Suprapubic skin (tissue), 4 donors: ENCODE data around the gene POLR3H. TPM values are rescaled to one million over a fixed set of nuclear protein-coding genes. Genes with fewer than 3 reads are reported as not detected.

Source experiments
- DNase-seq, 2 donors: peaks; one replicate each; pipeline ENCODE4 v3.0.0-alpha.2; 2019; ENCODE audit warnings: low spot score in 2 of 2
- H3K27ac ChIP-seq: fragments of 200-600 bp; sonication (generic); one replicate; pipeline ENCODE4 v1.5.1; 2019
- H3K27me3 ChIP-seq: fragments of 200-600 bp; sonication (generic); one replicate; pipeline ENCODE4 v1.5.1; 2019
- H3K36me3 ChIP-seq: fragments of 200-600 bp; sonication (generic); one replicate; pipeline ENCODE4 v1.5.1; 2019
- H3K4me1 ChIP-seq: fragments of 200-600 bp; sonication (generic); one replicate; pipeline ENCODE4 v1.5.1; 2019
- H3K4me3 ChIP-seq: fragments of 200-600 bp; sonication (generic); one replicate; pipeline ENCODE4 v1.5.1; 2019; ENCODE audit warnings: mild to moderate bottlenecking
- H3K9me3 ChIP-seq: fragments of 200-600 bp; sonication (generic); one replicate; pipeline ENCODE4 v1.5.1; 2019
- EP300 ChIP-seq: sonication (generic); formaldehyde crosslinking; IDR thresholded peaks from one replicate; pipeline ENCODE4 v1.6.1; 2017; ENCODE audit warnings: antibody characterized with exemption
- POLR2A ChIP-seq, 2 donors: fragments of 450-650 bp; IDR thresholded peaks; one replicate each; pipeline ENCODE4 v1.6.1; 2017; ENCODE audit warnings: antibody characterized with exemption in 2 of 2, mild to moderate bottlenecking in 2 of 2, moderate library complexity in 2 of 2
- POLR2AphosphoS5 ChIP-seq, 3 donors: sonication (generic); formaldehyde crosslinking; IDR thresholded peaks; one replicate each; pipeline ENCODE4 v1.6.1; 2017; ENCODE audit warnings: antibody characterized with exemption in 3 of 3
- WGBS: methylation state at CpG from one replicate; pipeline ENCODE4 v1.1.5; 2018; 5-methylcytosine and 5-hydroxymethylcytosine counted together
- total RNA-seq, 4 donors: library from RNA; depleted of rRNA; stranded (reverse); fragments of >200 nt; gene quantifications; one replicate each; pipeline ENCODE4 v1.1.0, GENCODE V29; 2016
- TF ChIP-seq, protein P1 (sequence below), 2 donors: fragments of 200-600 bp in 1 of 2; fragments of 450-650 bp in 1 of 2; sonication (generic) in 1 of 2; IDR thresholded peaks; one replicate each; pipeline ENCODE4 v1.5.1; 2016 to 2019; ENCODE audit warnings: antibody characterized with exemption in 2 of 2, mild to moderate bottlenecking in 1 of 2, moderate library complexity in 1 of 2

Gene POLR3H
- total RNA-seq, 4 donors from 2014 or later = 18.5 to 32.7 (median 23.5) TPM

DNA sequence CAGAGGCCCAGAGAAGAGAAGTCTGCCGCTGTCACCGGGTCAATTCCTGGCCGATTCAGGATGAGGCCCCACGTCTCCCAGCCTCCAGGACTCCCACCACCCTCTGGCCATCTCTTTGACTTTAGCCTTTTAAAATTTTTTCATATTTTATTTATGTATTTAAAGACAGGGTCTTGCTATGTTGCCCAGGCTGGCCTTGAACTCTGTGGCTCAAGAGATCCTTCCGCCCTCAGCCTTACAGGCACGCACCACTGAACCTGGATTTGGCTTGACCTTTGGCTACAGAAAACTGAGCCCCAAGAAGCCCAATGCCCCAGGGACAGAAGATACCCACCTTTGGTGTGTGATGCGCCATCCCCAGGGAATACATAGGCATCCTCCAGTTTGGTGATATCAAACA is 3.9 kb downstream of the POLR3H start:
- Histone ChIP-seq H3K9me3 (no peaks in the 10 kb centered on the region), H3K27ac (no peak overlapping the region), H3K4me3 (no peak overlapping the region), H3K36me3 (peaks cover 21% of the 10 kb centered on the region), H3K4me1 (peaks cover 24% of the 10 kb centered on the region), H3K27me3 (no peaks in the 10 kb centered on the region)
- 96% methylated on average over 7 of the region's 7 CpGs for WGBS
- TF ChIP-seq EP300 (no peak), POLR2A (IDR thresholded peaks at IDR 0.05) (no peak), POLR2AphosphoS5 (IDR thresholded peaks at IDR 0.05) (no peak)
- TF ChIP-seq, protein P1, sequence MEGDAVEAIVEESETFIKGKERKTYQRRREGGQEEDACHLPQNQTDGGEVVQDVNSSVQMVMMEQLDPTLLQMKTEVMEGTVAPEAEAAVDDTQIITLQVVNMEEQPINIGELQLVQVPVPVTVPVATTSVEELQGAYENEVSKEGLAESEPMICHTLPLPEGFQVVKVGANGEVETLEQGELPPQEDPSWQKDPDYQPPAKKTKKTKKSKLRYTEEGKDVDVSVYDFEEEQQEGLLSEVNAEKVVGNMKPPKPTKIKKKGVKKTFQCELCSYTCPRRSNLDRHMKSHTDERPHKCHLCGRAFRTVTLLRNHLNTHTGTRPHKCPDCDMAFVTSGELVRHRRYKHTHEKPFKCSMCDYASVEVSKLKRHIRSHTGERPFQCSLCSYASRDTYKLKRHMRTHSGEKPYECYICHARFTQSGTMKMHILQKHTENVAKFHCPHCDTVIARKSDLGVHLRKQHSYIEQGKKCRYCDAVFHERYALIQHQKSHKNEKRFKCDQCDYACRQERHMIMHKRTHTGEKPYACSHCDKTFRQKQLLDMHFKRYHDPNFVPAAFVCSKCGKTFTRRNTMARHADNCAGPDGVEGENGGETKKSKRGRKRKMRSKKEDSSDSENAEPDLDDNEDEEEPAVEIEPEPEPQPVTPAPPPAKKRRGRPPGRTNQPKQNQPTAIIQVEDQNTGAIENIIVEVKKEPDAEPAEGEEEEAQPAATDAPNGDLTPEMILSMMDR (IDR thresholded peaks at IDR 0.05) = no peak
- no peak for DNase-seq

DNA sequence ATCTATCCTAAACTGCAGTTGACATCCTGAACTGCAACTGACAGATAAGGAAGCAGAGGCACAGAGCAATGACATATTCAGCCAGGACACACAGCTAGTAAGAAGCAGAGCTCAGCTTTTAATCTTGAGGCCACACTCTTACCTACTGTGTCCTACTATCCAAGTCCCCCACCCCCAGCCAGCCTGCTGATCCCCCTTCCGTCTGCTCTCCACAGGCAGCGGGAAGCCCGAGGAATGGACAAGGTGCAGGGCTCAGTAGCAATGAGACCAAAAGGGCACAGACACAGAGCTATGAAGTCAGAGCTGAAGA is 4.3 kb downstream of the POLR3H start:
- peaks cover 20% of the 10 kb centered on the region for H3K4me1 ChIP-seq
- no peak for TF ChIP-seq POLR2AphosphoS5 (IDR thresholded peaks at IDR 0.05)
- H3K9me3 ChIP-seq = no peaks in the 10 kb centered on the region
- WGBS = 87% methylated on average over 3 of the region's 3 CpGs
- H3K27me3 ChIP-seq = no peaks in the 10 kb centered on the region
- no peak overlapping the region for H3K27ac ChIP-seq
- H3K4me3 ChIP-seq = no peak overlapping the region
- DNase-seq = no peak
- peaks cover 25% of the 10 kb centered on the region for H3K36me3 ChIP-seq

DNA sequence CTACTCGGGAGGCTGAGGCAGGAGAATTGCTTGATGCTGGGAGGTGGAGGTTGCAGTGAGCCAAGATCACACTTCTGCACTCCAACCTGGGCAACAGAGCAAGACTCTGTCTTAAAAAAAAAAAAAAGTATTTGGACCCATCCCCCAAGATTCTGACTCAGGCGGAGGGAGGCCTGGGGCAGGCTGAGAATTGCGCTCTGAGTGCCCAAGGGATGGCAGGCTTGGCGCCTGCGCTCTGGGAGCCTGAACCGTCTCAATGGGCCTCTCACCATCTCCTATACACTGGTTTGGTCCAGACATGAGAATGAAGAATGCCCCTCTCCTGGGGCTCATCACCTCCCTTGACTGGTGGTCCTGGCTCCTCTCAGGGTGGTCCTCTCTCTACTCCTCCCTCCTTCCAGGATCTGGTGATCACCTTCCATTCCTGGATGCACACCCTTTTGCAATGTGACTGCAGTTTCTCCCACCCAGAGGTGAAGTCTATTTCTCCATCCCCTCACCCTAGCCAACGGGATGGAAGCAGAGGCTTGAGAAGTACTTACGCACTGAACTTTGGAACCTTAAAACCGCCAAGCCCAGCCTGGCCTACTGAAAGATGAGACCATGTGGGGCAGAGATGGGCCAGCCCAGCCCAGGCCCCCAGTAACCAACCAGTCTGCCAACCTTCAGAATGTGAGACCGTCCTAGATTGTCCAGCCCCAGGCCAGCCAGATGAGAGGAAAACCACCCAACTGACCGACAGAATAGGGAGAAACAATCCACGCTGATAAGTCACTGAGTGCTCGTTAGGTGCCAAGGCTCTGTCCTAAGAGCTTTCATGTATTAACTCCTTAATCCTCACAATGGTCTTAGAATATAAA is 4.9 kb downstream of the POLR3H start:
- DNase-seq = no peak
- Histone ChIP-seq H3K27ac (no peak overlapping the region), H3K9me3 (no peaks in the 10 kb centered on the region), H3K4me1 (peaks cover 16% of the 10 kb centered on the region), H3K27me3 (no peaks in the 10 kb centered on the region), H3K36me3 (peaks cover 31% of the 10 kb centered on the region), H3K4me3 (no peak overlapping the region)
- TF ChIP-seq POLR2A (IDR thresholded peaks at IDR 0.05) = no peak
- TF ChIP-seq, protein P1 (IDR thresholded peaks at IDR 0.05) = no peak
- no peak for TF ChIP-seq POLR2AphosphoS5 (IDR thresholded peaks at IDR 0.05)
- TF ChIP-seq EP300 = no peak
- WGBS = 81% methylated on average over 12 of the region's 13 CpGs

GRCh38 chr22:41538583-41538982 is 5.7 kb downstream of the POLR3H start:
- peaks cover 32% of the 10 kb centered on the region for H3K36me3 ChIP-seq
- TF ChIP-seq, protein P1 (IDR thresholded peaks at IDR 0.05) = no peak
- no peak for TF ChIP-seq POLR2AphosphoS5 (IDR thresholded peaks at IDR 0.05)
- no peak for TF ChIP-seq POLR2A (IDR thresholded peaks at IDR 0.05)
- TF ChIP-seq EP300 = no peak
- no peak overlapping the region for H3K27ac ChIP-seq
- WGBS = 94% methylated on average over 8 of the region's 8 CpGs
- H3K4me1 ChIP-seq = peaks cover 15% of the 10 kb centered on the region
- H3K9me3 ChIP-seq = no peaks in the 10 kb centered on the region
- H3K4me3 ChIP-seq = no peak overlapping the region
- H3K27me3 ChIP-seq = no peaks in the 10 kb centered on the region
- DNase-seq = no peak

DNA sequence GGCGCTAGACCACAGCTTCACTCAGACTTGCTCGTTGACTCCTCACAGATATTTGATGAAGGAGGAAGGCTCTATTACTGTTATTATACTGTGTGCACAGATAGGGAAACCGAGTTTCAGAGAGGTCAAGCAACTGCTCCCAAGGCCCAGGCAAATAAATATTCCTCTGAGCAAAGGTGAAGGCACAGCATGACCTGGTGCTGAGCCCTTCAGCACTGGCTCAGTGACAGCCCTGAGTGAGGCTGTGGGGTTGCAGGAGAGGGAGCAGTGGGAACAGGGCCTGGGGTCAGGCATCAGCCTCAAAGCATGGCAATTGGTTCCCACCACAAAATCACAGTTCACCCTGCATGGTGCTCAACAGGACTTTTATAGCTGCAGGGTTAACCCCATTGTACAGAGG is 7.1 kb downstream of the POLR3H start:
- TF ChIP-seq, protein P1 (IDR thresholded peaks at IDR 0.05) = no peak
- TF ChIP-seq EP300 (no peak), POLR2A (IDR thresholded peaks at IDR 0.05) (no peak), POLR2AphosphoS5 (IDR thresholded peaks at IDR 0.05) (no peak)
- H3K4me1 ChIP-seq = peaks cover 9% of the 10 kb centered on the region
- H3K9me3 ChIP-seq = no peaks in the 10 kb centered on the region
- no peak overlapping the region for H3K4me3 ChIP-seq
- H3K36me3 ChIP-seq = peaks cover 38% of the 10 kb centered on the region
- WGBS = 88% methylated on average over 3 of the region's 3 CpGs
- H3K27ac ChIP-seq = no peak overlapping the region
- no peaks in the 10 kb centered on the region for H3K27me3 ChIP-seq
- no peak for DNase-seq
